Measurements from ENCODE around the gene NPAS3. TPM values are rescaled to one million over a fixed set of nuclear protein-coding genes. Genes with fewer than 3 reads are reported as not detected.

Gene NPAS3
- total RNA-seq, 2 experiments from 2014 or later: not detected

- no peak overlapping the region for H3K4me3 Mint-ChIP-seq
- no peaks in the 10 kb centered on the region for H3K4me1 Mint-ChIP-seq (ENCODE audit: low read depth)
- no peak for TF ChIP-seq CTCF (IDR thresholded peaks at IDR 0.05)
- ChIA-PET CTCF (no interaction called here), POLR2A (no interaction called here)
- no peaks in the 10 kb centered on the region for H3K27me3 Mint-ChIP-seq
- H3K36me3 Mint-ChIP-seq (ENCODE audit: low read depth): no peaks in the 10 kb centered on the region
- no peak for ATAC-seq
- no peak for DNase-seq
- intact Hi-C loops (cut with micrococcal nuclease): no loop called here
- H3K27ac Mint-ChIP-seq: no peak overlapping the region
- peaks cover 2% of the 10 kb centered on the region for H3K9me3 Mint-ChIP-seq
Measured at GRCh38 chr14:33352821-33353220, 414.1 kb downstream of the NPAS3 start.

DNA sequence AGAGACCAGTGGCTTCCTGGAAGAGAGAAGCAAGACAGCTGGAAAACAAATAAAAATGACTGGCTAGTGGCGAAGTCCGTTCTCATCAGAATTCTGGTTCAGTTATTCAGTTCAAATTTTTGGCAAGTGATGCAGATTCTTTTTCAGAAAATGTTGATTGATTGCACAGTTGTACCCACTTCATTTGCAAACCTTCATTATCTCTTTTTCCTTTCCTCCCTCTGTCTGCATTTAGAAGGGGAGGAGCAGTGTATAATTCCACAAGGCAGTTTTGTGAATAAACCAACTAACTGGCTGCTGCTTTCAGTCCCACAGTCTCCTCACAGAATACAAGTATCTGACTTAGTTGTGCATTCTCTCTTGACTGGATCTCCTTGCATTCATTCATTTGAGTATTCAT lies 417.5 kb downstream of the NPAS3 start:
- no peaks in the 10 kb centered on the region for H3K4me1 Mint-ChIP-seq (ENCODE audit: low read depth)
- no peak overlapping the region for H3K27ac Mint-ChIP-seq
- CTCF ChIA-PET: no interaction called here
- H3K27me3 Mint-ChIP-seq: no peaks in the 10 kb centered on the region
- no peak for TF ChIP-seq CTCF (IDR thresholded peaks at IDR 0.05)
- no peak overlapping the region for H3K4me3 Mint-ChIP-seq
- peaks cover 2% of the 10 kb centered on the region for H3K9me3 Mint-ChIP-seq
- no peak for ATAC-seq
- intact Hi-C loops (cut with micrococcal nuclease): no loop called here
- POLR2A ChIA-PET: no interaction called here
- DNase-seq: no peak
- no peaks in the 10 kb centered on the region for H3K36me3 Mint-ChIP-seq (ENCODE audit: low read depth)

GRCh38 chr14:33357225-33358010 lies 418.7 kb downstream of the NPAS3 start:
- ChIA-PET POLR2A (no interaction called here), CTCF (no interaction called here)
- intact Hi-C loops (cut with micrococcal nuclease): no loop called here
- H3K4me3 Mint-ChIP-seq: no peak overlapping the region
- H3K36me3 Mint-ChIP-seq (ENCODE audit: low read depth): no peaks in the 10 kb centered on the region
- H3K4me1 Mint-ChIP-seq (ENCODE audit: low read depth): no peaks in the 10 kb centered on the region
- no peak for DNase-seq
- no peaks in the 10 kb centered on the region for H3K27me3 Mint-ChIP-seq
- H3K9me3 Mint-ChIP-seq: peaks cover 2% of the 10 kb centered on the region
- TF ChIP-seq CTCF (IDR thresholded peaks at IDR 0.05): no peak
- no peak overlapping the region for H3K27ac Mint-ChIP-seq
- no peak for ATAC-seq

DNA sequence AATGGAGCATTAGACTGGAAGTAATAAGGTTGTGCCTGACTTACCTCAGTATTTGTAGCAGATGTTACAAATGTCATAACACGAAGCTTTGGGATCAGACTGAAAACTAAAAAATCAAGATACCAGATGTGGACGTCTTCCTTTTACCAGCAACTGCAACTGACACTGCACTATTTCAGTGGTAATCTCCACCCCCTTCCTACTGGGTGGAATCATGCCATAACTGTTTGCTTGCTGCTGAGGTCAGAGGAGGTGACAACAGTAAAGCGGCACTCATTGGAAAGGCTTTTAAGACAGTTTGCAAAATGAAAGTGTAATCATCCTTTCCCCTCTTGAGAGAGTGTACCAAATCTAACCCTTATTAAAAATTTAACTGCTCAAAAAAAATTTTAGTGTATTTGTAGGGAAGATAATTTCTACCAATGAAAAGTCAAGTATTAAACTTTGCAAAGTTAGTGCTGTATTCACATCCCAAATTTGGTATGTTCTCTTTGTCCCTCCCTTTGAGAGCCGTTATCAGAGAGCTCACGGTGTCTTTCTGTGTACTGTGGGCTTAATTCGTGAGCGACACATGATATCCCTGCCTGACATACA lies 420.7 kb downstream of the NPAS3 start:
- no peak for DNase-seq
- H3K4me3 Mint-ChIP-seq: no peak overlapping the region
- ATAC-seq: no peak
- H3K27me3 Mint-ChIP-seq: no peaks in the 10 kb centered on the region
- POLR2A ChIA-PET: no interaction called here
- CTCF ChIA-PET: no interaction called here
- H3K9me3 Mint-ChIP-seq: no peaks in the 10 kb centered on the region
- no peak for TF ChIP-seq CTCF (IDR thresholded peaks at IDR 0.05)
- H3K27ac Mint-ChIP-seq: no peak overlapping the region
- intact Hi-C loops (cut with micrococcal nuclease): no loop called here
- no peaks in the 10 kb centered on the region for H3K4me1 Mint-ChIP-seq (ENCODE audit: low read depth)
- no peaks in the 10 kb centered on the region for H3K36me3 Mint-ChIP-seq (ENCODE audit: low read depth)

GRCh38 chr14:33362934-33363333 lies 424.3 kb downstream of the NPAS3 start:
- DNase-seq (no peak), ATAC-seq (no peak)
- no peak for TF ChIP-seq CTCF (IDR thresholded peaks at IDR 0.05)
- Mint-ChIP-seq H3K27me3 (no peaks in the 10 kb centered on the region), H3K4me1 (ENCODE audit: low read depth) (no peaks in the 10 kb centered on the region), H3K36me3 (ENCODE audit: low read depth) (no peaks in the 10 kb centered on the region), H3K9me3 (no peaks in the 10 kb centered on the region), H3K27ac (no peak overlapping the region), H3K4me3 (no peak overlapping the region)
- ChIA-PET POLR2A (no interaction called here), CTCF (no interaction called here)
- intact Hi-C loops (cut with micrococcal nuclease): no loop called here

Data from activated CD8-positive, alpha-beta T cell treated with anti-CD3 and anti-CD28 coated beads for 36 hours (primary cell).